Right cardiac atrium (tissue), 5 donors: Measurements from ENCODE around the gene TAF6. TPM values are rescaled to one million over a fixed set of nuclear protein-coding genes. Genes with fewer than 3 reads are reported as not detected.

Experiments
- ATAC-seq, 2 donors: fragments of 200-7000 bp; cut with Tn5 transposase; one replicate each; pipeline versions ENCODE4 v1.8.0 to v1.9.1; 2020; ENCODE audit warnings: moderate library complexity in 2 of 2, mild to moderate bottlenecking in 1 of 2
- DNase-seq, 3 donors: peaks; one replicate each; pipeline ENCODE4 v3.0.0-alpha.2; 2020
- H3K27ac ChIP-seq: one replicate; pipeline ENCODE4 v1.5.1; 2013; ENCODE audit warnings: mild to moderate bottlenecking, low read length, control low read depth, moderate library complexity
- H3K27me3 ChIP-seq: one replicate; pipeline ENCODE4 v1.6.1; 2013; ENCODE audit not compliant: control insufficient read depth, insufficient read depth
- H3K4me1 ChIP-seq: one replicate; pipeline ENCODE4 v1.6.1; 2013; ENCODE audit warnings: low read length; ENCODE audit not compliant: control insufficient read depth, insufficient read depth
- H3K4me3 ChIP-seq: one replicate; pipeline ENCODE4 v1.5.1; 2013; ENCODE audit warnings: low read length, control low read depth
- H3K9me3 ChIP-seq: one replicate; pipeline ENCODE4 v1.6.1; 2013; ENCODE audit warnings: low read length; ENCODE audit not compliant: control insufficient read depth
- WGBS: extraction: QIAGEN DNeasy Blood & Tissue Kit; methylation state at CpG from one replicate; pipeline ENCODE4 v1.1.7; 2013; 5-methylcytosine and 5-hydroxymethylcytosine counted together
- intact Hi-C, 4 donors: fragments of 100-400 bp; cut with DNase I; formaldehyde crosslinking; loops; one replicate each; pipeline versions ENCODE4 v1.11.0 to v1.14.0; 2022 to 2023
- polyA plus RNA-seq: library from polyadenylated mRNA; stranded (reverse); fragments of 200-250 nt; gene quantifications from one replicate; pipeline ENCODE4 v1.2.3, GENCODE V29; 2013
- total RNA-seq, 4 donors: library from RNA; stranded (reverse); fragmentation: NEBNext Ultra II Directional; extraction: Animal tissue kit (Norgen Biotek cat#: 25700); gene quantifications; one replicate each; pipeline ENCODE4 v1.2.1, GENCODE V29; 2021
- donor health status: healthy with polysubstance abuse.
- donor health status: DM: no; HTN: yes; CAD: no.
- donor health status: DM: no; HTN: no; CAD: no.
- donor health status: DM: no; HTN: yes; CAD: no; lungs with severe emphysema.
- donor health status: DM: yes; HTN: yes; CAD: no.

Gene TAF6
- total and polyA plus RNA-seq, 5 donors: 29.7 to 37.7 (median 33.9) TPM

- ATAC-seq: no peak
- intact Hi-C loops: no loop called here
- H3K4me1 ChIP-seq: peaks cover 6% of the 10 kb centered on the region
- DNase-seq: peak in 1 of 3 donors; percentile 32
- H3K4me3 ChIP-seq: no peak overlapping the region
- no peaks in the 10 kb centered on the region for H3K9me3 ChIP-seq
- no peaks in the 10 kb centered on the region for H3K27me3 ChIP-seq
- WGBS: 20% methylated on average over 1 of the region's 1 CpG
- no peak overlapping the region for H3K27ac ChIP-seq
Observed at GRCh38 chr7:100120733-100121036, 1.5 kb upstream of the TAF6 start.

- H3K9me3 ChIP-seq: no peaks in the 10 kb centered on the region
- peaks cover 6% of the 10 kb centered on the region for H3K4me1 ChIP-seq
- peak overlapping the region; percentile 54 for H3K4me3 ChIP-seq
- 17% methylated on average over 19 of the region's 19 CpGs for WGBS
- intact Hi-C loops: no loop called here
- peak overlapping the region; percentile 93 for H3K27ac ChIP-seq
- no peaks in the 10 kb centered on the region for H3K27me3 ChIP-seq
- ATAC-seq: peak; percentile 75
- DNase-seq: peak; percentile 63 to 87 (median 81)
Observed at GRCh38 chr7:100119970-100120732, 993 bp upstream of the TAF6 start.

- no peak overlapping the region for H3K27ac ChIP-seq
- intact Hi-C loops: no loop called here
- H3K27me3 ChIP-seq: no peaks in the 10 kb centered on the region
- peaks cover 6% of the 10 kb centered on the region for H3K4me1 ChIP-seq
- 22% methylated on average over 18 of the region's 18 CpGs for WGBS
- DNase-seq (no peak), ATAC-seq (no peak)
- no peaks in the 10 kb centered on the region for H3K9me3 ChIP-seq
- peak overlapping the region; percentile 54 for H3K4me3 ChIP-seq
Observed at GRCh38 chr7:100118388-100119071, 628 bp downstream of the TAF6 start.

- Histone ChIP-seq H3K27me3 (no peaks in the 10 kb centered on the region), H3K4me1 (peaks cover under 1% of the 10 kb centered on the region), H3K4me3 (no peak overlapping the region), H3K9me3 (no peaks in the 10 kb centered on the region), H3K27ac (no peak overlapping the region)
- intact Hi-C loops: no loop called here
- DNase-seq: peak in 1 of 3 donors; percentile 22
- WGBS: 91% methylated on average over 7 of the region's 7 CpGs
- ATAC-seq: no peak
Observed at GRCh38 chr7:100115026-100115425, 4.1 kb downstream of the TAF6 start.

- Histone ChIP-seq H3K4me1 (no peaks in the 10 kb centered on the region), H3K4me3 (no peak overlapping the region), H3K27ac (no peak overlapping the region), H3K27me3 (no peaks in the 10 kb centered on the region), H3K9me3 (no peaks in the 10 kb centered on the region)
- no peak for ATAC-seq
- DNase-seq: peak in 1 of 3 donors; percentile 22
- intact Hi-C loops: no loop called here
- WGBS: 88% methylated on average over 13 of the region's 13 CpGs
Observed at GRCh38 chr7:100111914-100112313, 7.2 kb downstream of the TAF6 start.

GRCh38 chr7:100111156-100111555 is 8.0 kb downstream of the TAF6 start:
- DNase-seq (no peak), ATAC-seq (no peak)
- Histone ChIP-seq H3K27ac (no peak overlapping the region), H3K4me3 (no peak overlapping the region), H3K4me1 (no peaks in the 10 kb centered on the region), H3K9me3 (no peaks in the 10 kb centered on the region), H3K27me3 (no peaks in the 10 kb centered on the region)
- intact Hi-C loops: no loop called here
- WGBS: 91% methylated on average over 7 of the region's 7 CpGs

- Histone ChIP-seq H3K9me3 (no peaks in the 10 kb centered on the region), H3K27ac (no peak overlapping the region), H3K4me3 (no peak overlapping the region), H3K27me3 (no peaks in the 10 kb centered on the region), H3K4me1 (no peaks in the 10 kb centered on the region)
- 86% methylated on average over 12 of the region's 12 CpGs for WGBS
- no peak for DNase-seq
- intact Hi-C loops: no loop called here
- ATAC-seq: no peak
Observed at GRCh38 chr7:100109521-100110163, 9.5 kb downstream of the TAF6 start.

- Histone ChIP-seq H3K27me3 (no peaks in the 10 kb centered on the region), H3K4me3 (no peak overlapping the region), H3K9me3 (no peaks in the 10 kb centered on the region), H3K4me1 (no peaks in the 10 kb centered on the region), H3K27ac (no peak overlapping the region)
- WGBS: 68% methylated on average over 11 of the region's 11 CpGs
- DNase-seq (peak in 1 of 3 donors; percentile 40), ATAC-seq (no peak)
- intact Hi-C loops: no loop called here
Observed at GRCh38 chr7:100107890-100108289, 11.3 kb downstream of the TAF6 start.

- Histone ChIP-seq H3K4me3 (no peak overlapping the region), H3K9me3 (no peaks in the 10 kb centered on the region), H3K4me1 (peaks cover 3% of the 10 kb centered on the region), H3K27me3 (no peaks in the 10 kb centered on the region), H3K27ac (no peak overlapping the region)
- no peak for ATAC-seq
- DNase-seq: peak in 1 of 3 donors; percentile 42
- 80% methylated on average over 25 of the region's 25 CpGs for WGBS
- intact Hi-C loops: no loop called here
Observed at GRCh38 chr7:100107125-100107737, 11.9 kb downstream of the TAF6 start.

GRCh38 chr7:100106633-100107032 is 12.5 kb downstream of the TAF6 start:
- DNase-seq (peak in 1 of 3 donors; percentile 25), ATAC-seq (no peak)
- peaks cover 3% of the 10 kb centered on the region for H3K4me1 ChIP-seq
- H3K4me3 ChIP-seq: no peak overlapping the region
- H3K27me3 ChIP-seq: no peaks in the 10 kb centered on the region
- intact Hi-C loops: no loop called here
- 77% methylated on average over 17 of the region's 17 CpGs for WGBS
- H3K9me3 ChIP-seq: no peaks in the 10 kb centered on the region
- no peak overlapping the region for H3K27ac ChIP-seq

- ATAC-seq (no peak), DNase-seq (no peak)
- intact Hi-C loops: no loop called here
- H3K27me3 ChIP-seq: no peaks in the 10 kb centered on the region
- 95% methylated on average over 4 of the region's 4 CpGs for WGBS
- H3K4me3 ChIP-seq: no peak overlapping the region
- peaks cover 3% of the 10 kb centered on the region for H3K4me1 ChIP-seq
- H3K9me3 ChIP-seq: no peaks in the 10 kb centered on the region
- no peak overlapping the region for H3K27ac ChIP-seq
Observed at GRCh38 chr7:100105534-100105933, 13.6 kb downstream of the TAF6 start.
